OCI-LY1 (cell line): ENCODE data around the gene TMEM164.

Source experiments
- H2AFZ ChIP-seq: fragments of 200-600 bp; sonication (generic), shearing (Covaris generic); 2 replicates; pipeline ENCODE4 v1.6.0; 2014; ENCODE audit warnings: antibody characterized with exemption, mild to moderate bottlenecking, low read length
- H3F3A ChIP-seq: fragments of 200-600 bp; sonication (generic), shearing (Covaris generic); 2 replicates; pipeline ENCODE4 v1.6.0; 2014; ENCODE audit warnings: mild to moderate bottlenecking, antibody characterized with exemption, low read length, moderate library complexity; ENCODE audit not compliant: insufficient read depth
- H3K27ac ChIP-seq: fragments of 200-600 bp; sonication (generic); 2 replicates; pipeline ENCODE4 v1.5.1; 2014; ENCODE audit warnings: low read length, mixed run types, mild to moderate bottlenecking, low read depth; ENCODE audit not compliant: poor library complexity, severe bottlenecking
- H3K27me3 ChIP-seq: fragments of 200-600 bp; sonication (generic); 2 replicates; pipeline ENCODE4 v1.6.0; 2014; ENCODE audit warnings: antibody characterized with exemption, mild to moderate bottlenecking, low read length, moderate library complexity; ENCODE audit not compliant: insufficient read depth
- H3K36me3 ChIP-seq: fragments of 200-600 bp; sonication (generic); 2 replicates; pipeline ENCODE4 v1.6.1; 2014; ENCODE audit warnings: mild to moderate bottlenecking, antibody characterized with exemption, low read length, moderate library complexity, mixed read lengths; ENCODE audit not compliant: insufficient read depth
- H3K4me1 ChIP-seq: fragments of 200-600 bp; sonication (generic); 2 replicates; pipeline ENCODE4 v1.5.1; 2014; ENCODE audit warnings: mild to moderate bottlenecking, low read length, moderate library complexity; ENCODE audit not compliant: insufficient read depth, severe bottlenecking
- H3K4me2 ChIP-seq: fragments of 200-600 bp; sonication (generic), shearing (Covaris generic); 2 replicates; pipeline ENCODE4 v1.6.1; 2014; ENCODE audit warnings: low read length
- H3K4me3 ChIP-seq: fragments of 200-600 bp; sonication (generic); 2 replicates; pipeline ENCODE4 v1.5.1; 2014; ENCODE audit warnings: low read length, low read depth, mild to moderate bottlenecking, mixed read lengths; ENCODE audit not compliant: poor library complexity, severe bottlenecking
- H3K79me2 ChIP-seq: fragments of 200-600 bp; shearing (Covaris generic); 2 replicates; pipeline ENCODE4 v1.6.1; 2016; ENCODE audit warnings: mixed run types, low read length, mixed read lengths; ENCODE audit not compliant: insufficient read depth
- H3K9ac ChIP-seq: fragments of 200-600 bp; sonication (generic), shearing (Covaris generic); 2 replicates; pipeline ENCODE4 v1.6.1; 2014; ENCODE audit warnings: mild to moderate bottlenecking, low read length, mixed read lengths
- H3K9me2 ChIP-seq: fragments of 200-600 bp; sonication (generic), shearing (Covaris generic); 2 replicates; pipeline ENCODE4 v1.6.1; 2014; ENCODE audit warnings: low read depth, mild to moderate bottlenecking, low read length, mixed read lengths
- H3K9me3 ChIP-seq: fragments of 200-600 bp; shearing (Covaris generic); 2 replicates; pipeline ENCODE4 v1.6.1; 2014; ENCODE audit warnings: low read length, mixed read lengths
- H4K20me1 ChIP-seq: fragments of 200-600 bp; sonication (generic), shearing (Covaris generic); 2 replicates; pipeline ENCODE4 v1.6.0; 2016; ENCODE audit warnings: mild to moderate bottlenecking, low read length; ENCODE audit not compliant: insufficient read depth
- CTCF ChIP-seq: fragments of 200-600 bp; sonication (generic), shearing (Covaris generic); IDR thresholded peaks from 2 replicates; pipeline ENCODE4 v1.5.1; 2017; ENCODE audit warnings: mild to moderate bottlenecking, antibody characterized with exemption, low read length, moderate library complexity, mixed read lengths
- EZH2 ChIP-seq: fragments of 200-600 bp; sonication (generic), shearing (Covaris generic); IDR thresholded peaks from 2 replicates; pipeline ENCODE4 v1.8.0; 2017; ENCODE audit warnings: borderline replicate concordance, mixed run types, mild to moderate bottlenecking, antibody characterized with exemption, low read length, moderate library complexity, mixed read lengths

TMEM164 gene

GRCh38 chrX:110116066-110116980 lies 113.4 kb downstream of the TMEM164 start:
- Histone ChIP-seq H3F3A (no peaks in the 10 kb centered on the region), H3K9ac (no peak overlapping the region), H3K9me3 (no peaks in the 10 kb centered on the region), H3K27me3 (no peaks in the 10 kb centered on the region), H3K79me2 (no peaks in the 10 kb centered on the region), H3K4me1 (no peaks in the 10 kb centered on the region), H3K4me2 (no peak overlapping the region), H3K36me3 (no peaks in the 10 kb centered on the region), H3K4me3 (no peak overlapping the region), H3K9me2 (no peaks in the 10 kb centered on the region), H3K27ac (no peak overlapping the region), H2AFZ (no peak overlapping the region), H4K20me1 (no peaks in the 10 kb centered on the region)
- TF ChIP-seq CTCF (no peak), EZH2 (no peak)

- Histone ChIP-seq H3K4me3 (no peak overlapping the region), H3K9me3 (no peaks in the 10 kb centered on the region), H3K4me2 (no peak overlapping the region), H2AFZ (no peak overlapping the region), H3K9ac (no peak overlapping the region), H3K79me2 (no peaks in the 10 kb centered on the region), H3K27ac (no peak overlapping the region), H3K36me3 (no peaks in the 10 kb centered on the region), H3K4me1 (no peaks in the 10 kb centered on the region), H3K9me2 (no peaks in the 10 kb centered on the region), H4K20me1 (no peaks in the 10 kb centered on the region), H3F3A (no peaks in the 10 kb centered on the region), H3K27me3 (no peaks in the 10 kb centered on the region)
- TF ChIP-seq CTCF (no peak), EZH2 (no peak)
Observed at GRCh38 chrX:110118530-110118929, 115.6 kb downstream of the TMEM164 start.

- no peak overlapping the region for H3K4me3 ChIP-seq
- no peaks in the 10 kb centered on the region for H3K9me2 ChIP-seq
- H3K79me2 ChIP-seq, result no peaks in the 10 kb centered on the region
- H3K4me2 ChIP-seq, result no peak overlapping the region
- no peaks in the 10 kb centered on the region for H3K4me1 ChIP-seq
- H3K9me3 ChIP-seq, result no peaks in the 10 kb centered on the region
- no peaks in the 10 kb centered on the region for H3K27me3 ChIP-seq
- no peaks in the 10 kb centered on the region for H3K36me3 ChIP-seq
- no peak overlapping the region for H2AFZ ChIP-seq
- no peaks in the 10 kb centered on the region for H4K20me1 ChIP-seq
- no peak for TF ChIP-seq EZH2
- TF ChIP-seq CTCF, result no peak
- no peak overlapping the region for H3K27ac ChIP-seq
- H3F3A ChIP-seq, result no peaks in the 10 kb centered on the region
- H3K9ac ChIP-seq, result no peak overlapping the region
Observed at GRCh38 chrX:110119480-110119879, 116.6 kb downstream of the TMEM164 start.
